Measurements from ENCODE around the gene PIGU.
"Not testable (repeated sequence)": the region's sequence is repeated elsewhere in the genome, so short reads cannot be mapped to it uniquely, and the experiment has no call there.

PIGU gene

GRCh38 chr20:34621383-34622367 is 55.2 kb downstream of the PIGU start:
- DNase-seq = no peak

DNA sequence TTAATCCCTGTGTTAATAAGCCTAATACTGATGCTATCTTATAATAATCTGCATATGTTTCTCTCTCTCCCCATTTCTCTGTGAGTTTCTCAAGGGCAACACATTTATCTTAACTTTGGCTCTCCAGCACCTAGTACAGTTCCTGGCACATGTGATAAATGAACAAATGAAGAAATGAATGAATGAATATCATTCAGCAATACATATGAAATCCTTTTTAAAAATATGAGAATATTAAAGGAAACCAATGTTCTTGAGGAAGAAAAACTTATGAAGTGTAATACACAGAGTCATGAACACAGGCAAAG is 55.9 kb downstream of the PIGU start:
- no peak for DNase-seq

DNA sequence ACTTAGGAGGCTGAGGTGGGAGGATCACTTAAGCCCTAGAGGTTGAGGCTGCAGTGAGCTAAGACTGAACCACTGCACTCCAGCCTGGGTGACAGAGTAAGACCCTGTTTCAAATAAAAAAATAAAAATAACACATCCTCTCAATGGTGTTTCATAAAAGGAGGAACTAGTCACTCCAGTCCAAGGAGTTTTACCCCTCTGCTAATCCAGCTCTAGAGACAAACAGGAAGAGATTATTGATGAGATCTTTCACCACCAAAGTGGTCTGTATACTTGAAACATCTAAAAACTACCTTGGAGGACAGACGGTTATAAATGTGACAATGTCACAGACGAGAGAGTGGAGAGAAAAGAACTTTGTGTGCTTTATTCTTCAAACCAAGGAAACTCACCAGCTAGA is 58.2 kb downstream of the PIGU start:
- DNase-seq = no peak

DNA sequence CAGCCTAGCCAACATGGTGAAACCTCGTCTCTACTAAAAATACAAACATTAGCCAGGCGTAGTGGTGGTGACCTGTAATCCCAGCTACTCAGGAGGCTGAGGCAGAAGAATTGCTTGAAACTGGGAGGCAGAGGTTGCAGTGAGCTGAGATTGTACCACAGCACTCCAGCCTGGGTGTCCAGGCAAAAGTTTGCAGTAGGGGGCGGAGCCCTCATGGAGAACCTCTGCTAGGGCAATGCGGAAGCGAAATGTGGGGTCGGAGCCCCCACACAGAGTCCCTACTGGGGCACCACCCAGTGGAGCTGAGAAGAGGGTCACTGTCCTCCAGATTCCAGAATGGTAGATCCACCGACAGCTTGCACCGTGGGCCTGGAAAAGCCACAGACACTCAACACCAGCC is 60.0 kb downstream of the PIGU start:
- DNase-seq = not testable (repeated sequence)

DNA sequence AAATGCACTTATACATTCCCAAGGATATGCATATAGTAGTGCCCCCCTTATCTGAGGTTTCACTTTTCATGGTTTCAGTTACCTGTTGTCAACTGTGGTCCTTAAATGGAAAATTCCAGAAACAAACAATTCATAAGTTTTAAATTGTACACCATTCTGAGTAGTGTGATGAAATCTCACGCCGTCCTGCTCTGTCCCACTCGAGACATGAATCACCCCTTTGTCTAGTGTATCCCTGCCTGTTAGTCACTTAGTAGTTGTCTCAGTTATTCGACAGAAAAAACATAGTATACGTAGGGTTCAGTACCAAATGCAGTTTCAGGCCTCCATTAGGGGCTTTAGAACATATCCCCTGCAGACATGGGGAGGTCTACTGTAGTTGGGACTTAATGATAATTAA is 61.4 kb downstream of the PIGU start:
- no peak for DNase-seq

DNA sequence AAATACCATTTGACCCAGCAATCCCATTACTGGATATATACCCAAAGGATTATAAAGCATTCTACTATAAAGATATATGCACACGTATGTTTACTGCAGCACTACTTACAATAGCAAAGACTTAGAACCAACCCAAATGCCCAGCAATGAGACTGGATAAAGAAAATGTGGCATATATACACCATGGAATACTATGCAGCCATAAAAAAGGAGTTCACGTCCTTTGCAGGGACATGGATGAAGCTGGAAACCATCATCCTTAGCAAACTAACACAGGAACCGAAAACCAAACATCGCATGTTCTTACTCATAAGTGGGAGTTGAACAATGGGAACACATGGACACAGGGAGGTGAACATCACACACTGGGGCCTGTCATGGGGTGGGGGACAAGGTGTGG is 64.9 kb downstream of the PIGU start:
- not testable (repeated sequence) for DNase-seq

- DNase-seq = no peak
Observed at GRCh38 chr20:34607066-34607465, 69.8 kb downstream of the PIGU start.

GRCh38 chr20:34604980-34605788 is 71.7 kb downstream of the PIGU start:
- DNase-seq = no peak

DNA sequence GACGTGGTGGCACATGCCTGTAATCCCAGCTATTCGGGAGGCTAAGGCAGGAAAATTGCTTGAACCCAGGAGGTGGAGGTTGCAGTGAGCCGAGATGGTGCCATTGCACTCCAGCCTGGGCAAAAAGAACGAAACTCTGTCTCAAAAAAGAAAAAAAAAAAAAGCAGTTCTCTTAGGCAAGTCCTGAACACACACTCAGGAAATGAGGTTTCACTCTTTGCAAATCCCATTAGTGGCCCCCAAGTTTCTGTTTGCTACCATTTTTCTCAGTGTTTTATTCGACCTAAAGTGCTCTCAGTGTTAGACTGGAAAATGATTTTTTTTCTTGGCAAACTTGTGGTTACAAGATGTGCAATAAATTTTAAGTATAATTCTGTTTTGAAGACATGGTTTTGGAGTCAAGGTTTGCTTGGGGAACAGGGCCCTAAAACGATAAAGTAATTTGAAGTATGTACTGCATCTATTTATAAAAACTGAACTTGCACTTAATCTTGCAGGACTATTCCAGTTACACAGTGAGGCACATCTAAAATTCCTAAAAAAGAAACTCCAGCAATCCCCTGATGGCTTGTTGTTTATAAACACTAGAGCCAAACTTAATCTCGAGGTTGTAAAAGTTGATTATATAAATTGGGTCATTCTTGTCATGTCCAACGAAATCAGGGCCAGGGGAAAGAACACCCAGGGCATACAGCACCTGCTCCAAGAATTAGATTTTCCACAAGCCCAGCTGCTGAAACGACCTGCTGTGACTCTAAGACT is 75.8 kb downstream of the PIGU start:
- no peak for DNase-seq

- DNase-seq = no peak
Observed at GRCh38 chr20:34595377-34596184, 81.3 kb downstream of the PIGU start.

DNA sequence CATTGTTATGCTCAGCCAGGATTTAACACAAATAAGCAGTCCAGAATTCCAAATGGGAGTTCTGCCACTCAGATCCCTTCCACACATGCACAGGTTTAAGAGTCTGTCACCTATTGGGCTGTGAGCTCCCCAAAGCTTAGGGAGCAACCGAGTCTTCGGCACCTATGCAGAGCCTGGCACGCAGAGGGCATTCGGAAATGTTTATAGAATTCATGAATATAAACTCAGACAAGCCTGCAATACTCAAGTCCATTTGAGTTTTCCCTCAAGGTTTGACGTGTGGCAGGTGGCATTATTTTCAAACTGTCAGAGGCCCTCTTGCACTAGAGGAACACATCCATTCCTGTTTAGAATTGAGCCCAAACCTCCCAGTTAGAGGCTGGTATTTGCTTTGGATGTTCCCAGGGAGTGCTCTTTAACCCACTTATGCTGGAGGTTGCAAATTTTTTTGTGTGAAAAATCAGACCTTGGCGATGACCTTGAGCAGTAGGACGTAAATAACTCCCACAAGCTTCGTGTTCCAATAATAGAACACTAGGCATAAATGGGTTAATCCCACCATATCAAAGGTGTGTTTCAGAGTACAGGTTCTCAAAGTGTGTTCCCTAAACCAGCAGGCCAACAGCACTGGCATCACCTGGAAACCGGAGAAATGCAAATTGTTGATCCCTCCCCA is 90.3 kb downstream of the PIGU start:
- DNase-seq = no peak

DNA sequence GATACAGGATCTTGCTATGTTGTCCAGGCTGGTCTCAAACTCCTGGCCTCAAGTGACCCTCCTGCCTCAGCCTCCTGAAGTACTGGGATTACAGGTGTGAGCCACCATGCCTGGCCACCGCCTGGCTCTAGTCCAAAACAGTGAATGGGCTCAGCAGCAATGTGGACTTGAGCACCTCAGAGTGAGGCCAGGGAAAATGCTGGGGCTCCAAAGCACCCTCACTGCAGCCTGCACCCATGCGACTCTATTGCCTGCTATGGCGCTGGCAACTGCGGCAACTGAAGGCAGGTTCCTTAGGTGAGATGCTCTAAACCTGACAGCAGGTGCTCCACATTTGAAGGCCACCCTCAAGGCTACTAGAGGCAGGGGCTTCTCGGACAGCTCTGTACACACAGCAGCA is 91.9 kb downstream of the PIGU start:
- no peak for DNase-seq

DNA sequence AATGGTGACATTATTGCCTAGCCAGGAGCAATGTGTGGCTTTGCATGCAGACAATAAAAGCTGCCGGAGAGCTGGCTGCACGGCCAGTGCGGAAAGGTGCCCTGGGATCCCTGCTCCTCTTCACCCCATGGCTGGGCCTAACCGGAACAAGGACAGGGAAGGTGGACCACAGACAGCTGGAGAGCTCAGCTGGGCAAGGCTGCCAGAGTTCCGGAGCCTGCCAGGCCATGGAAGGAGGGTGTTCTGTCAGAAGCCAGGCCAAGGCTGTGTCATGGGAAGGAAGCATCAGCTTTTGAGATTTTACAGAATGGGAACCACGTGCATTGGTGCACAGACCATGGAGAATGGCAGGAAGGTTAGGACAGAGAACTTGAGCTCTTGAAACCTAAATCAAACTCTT is 93.3 kb downstream of the PIGU start:
- no peak for DNase-seq

DNA sequence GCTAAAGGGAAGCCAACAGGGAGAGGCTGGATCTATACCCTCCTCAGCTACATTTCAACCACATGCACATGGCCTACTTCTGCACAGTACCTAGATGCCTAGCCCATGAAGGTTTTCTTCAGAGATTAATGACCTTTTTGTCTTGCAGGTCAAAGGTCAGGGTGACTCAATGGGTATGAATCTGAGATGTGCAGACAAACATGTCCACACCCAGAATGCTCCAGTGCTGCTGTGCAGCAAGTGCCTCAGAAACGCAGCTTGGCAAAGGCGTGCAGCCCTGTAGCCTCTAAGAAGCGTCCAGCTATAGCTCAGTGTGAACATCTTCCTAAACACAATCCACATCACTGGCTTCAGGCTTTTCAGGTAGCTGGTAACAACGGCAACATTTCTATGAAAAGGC is 94.0 kb downstream of the PIGU start:
- no peak for DNase-seq

- no peak for DNase-seq
Observed at GRCh38 chr20:34582221-34582620, 94.7 kb downstream of the PIGU start.

GRCh38 chr20:34581341-34582184 is 95.3 kb downstream of the PIGU start:
- no peak for DNase-seq

GRCh38 chr20:34579979-34580940 is 96.6 kb downstream of the PIGU start:
- DNase-seq = no peak

GRCh38 chr20:34579191-34579978 is 97.5 kb downstream of the PIGU start:
- DNase-seq = no peak

- no peak for DNase-seq
Observed at GRCh38 chr20:34578521-34578920, 98.4 kb downstream of the PIGU start.

All from NCI-H1092 (cell line).